H1 (cell line): ENCODE results near the gene SPTBN1. TPM values are rescaled to one million over a fixed set of nuclear protein-coding genes. Genes with fewer than 3 reads are reported as not detected.

ENCODE experiments used
- CTCF ChIA-PET: fragments of 300-600 bp; sonication (Branson Sonifier 250); formaldehyde crosslinking; loops from one replicate; lab custom pipeline; 2021; ENCODE audit not compliant: partially characterized antibody; lab: Charles Lee
- POLR2A ChIA-PET: fragments of 300-600 bp; sonication (Branson Sonifier 250); formaldehyde crosslinking; loops from one replicate; lab custom pipeline; 2021; ENCODE audit warnings: inconsistent platforms; ENCODE audit not compliant: partially characterized antibody; lab: Charles Lee
- DNase-seq, 2 experiments: peaks; one replicate each; pipeline versions ENCODE4 v3.0.0 to v3.0.0-alpha.2; 2010 to 2022; ENCODE audit warnings: low spot score in 2 of 2, low read depth in 1 of 2, mixed read lengths in 1 of 2
- FAIRE-seq: peaks from 2 replicates; lab custom pipeline; 2011; peaks lifted over from hg19 to GRCh38; lab: Jason Lieb, UNC
- H2AFZ ChIP-seq: 2 replicates; pipeline ENCODE4 v1.8.1; 2012; ENCODE audit warnings: low read length, inconsistent platforms
- H2AK5ac ChIP-seq: 2 replicates; pipeline ENCODE4 v1.6.1; 2013; ENCODE audit warnings: low read depth, low read length
- H2BK120ac ChIP-seq: replicated peaks from 2 replicates; pipeline ENCODE3; 2013; ENCODE audit warnings: low read depth, low read length, inconsistent platforms
- H2BK12ac ChIP-seq: 2 replicates; pipeline ENCODE4 v1.6.1; 2013; ENCODE audit warnings: low read depth, low read length
- H2BK15ac ChIP-seq: 2 replicates; pipeline ENCODE4 v1.6.1; 2013; ENCODE audit warnings: low read length
- H2BK20ac ChIP-seq: 2 replicates; pipeline ENCODE4 v1.6.1; 2013; ENCODE audit warnings: low read length
- H2BK5ac ChIP-seq: 2 replicates; pipeline ENCODE4 v1.6.1; 2013; ENCODE audit warnings: low read depth, low read length
- H3K14ac ChIP-seq: 2 replicates; pipeline ENCODE4 v1.6.1; 2013; ENCODE audit warnings: inconsistent platforms; ENCODE audit not compliant: insufficient read length
- H3K18ac ChIP-seq: 2 replicates; pipeline ENCODE4 v1.6.1; 2013; ENCODE audit warnings: low read length; ENCODE audit errors: extremely low read depth
- H3K23ac ChIP-seq: 2 replicates; pipeline ENCODE4 v1.6.1; 2013; ENCODE audit warnings: inconsistent platforms; ENCODE audit not compliant: insufficient read length
- H3K23me2 ChIP-seq: 2 replicates; pipeline ENCODE4 v1.6.1; 2013; ENCODE audit warnings: low read depth, low read length
- H3K27ac ChIP-seq: 2 replicates; pipeline ENCODE4 v1.6.1; 2011; ENCODE audit warnings: low read depth, low read length, inconsistent platforms
- H3K27me3 ChIP-seq, 4 experiments: replicated peaks in 1 of 4; 1 replicate in 1 of 4; 2 replicates in 3 of 4; pipeline versions ENCODE4 v1.6.1 to v1.8.1; 2011 to 2013; ENCODE audit warnings: low read length in 3 of 4, mild to moderate bottlenecking in 3 of 4, inconsistent platforms in 2 of 4, mixed read lengths in 2 of 4, moderate library complexity in 1 of 4; ENCODE audit not compliant: control insufficient read depth in 3 of 4, insufficient read depth in 3 of 4; ENCODE audit errors: extremely low read depth in 1 of 4
- H3K36me3 ChIP-seq, 4 experiments: 2 replicates each; pipeline versions ENCODE4 v1.6.1 to v1.8.1; 2011 to 2013; ENCODE audit warnings: mild to moderate bottlenecking in 4 of 4, low read length in 3 of 4, moderate library complexity in 2 of 4, control low read depth in 1 of 4, inconsistent platforms in 1 of 4; ENCODE audit not compliant: insufficient read depth in 4 of 4, control insufficient read depth in 2 of 4
- H3K4ac ChIP-seq: replicated peaks from 2 replicates; pipeline ENCODE3; 2013; ENCODE audit warnings: low read length, low read depth, mixed read lengths, inconsistent platforms; ENCODE audit not compliant: insufficient read length
- H3K4me1 ChIP-seq, 4 experiments: replicated peaks in 1 of 4; 1 replicate in 1 of 4; 2 replicates in 3 of 4; pipeline versions ENCODE4 v1.6.1 to v1.8.1; 2011 to 2013; ENCODE audit warnings: low read length in 3 of 4, inconsistent platforms in 2 of 4, mixed read lengths in 1 of 4; ENCODE audit not compliant: insufficient read depth in 4 of 4, control insufficient read depth in 3 of 4
- H3K4me2 ChIP-seq, 2 experiments: 2 replicates each; pipeline versions ENCODE4 v1.6.1 to v1.8.1; 2011 to 2013; ENCODE audit warnings: low read depth in 2 of 2, low read length in 2 of 2, control low read depth in 1 of 2, inconsistent platforms in 1 of 2, mild to moderate bottlenecking in 1 of 2; ENCODE audit not compliant: insufficient read depth in 1 of 2
- H3K4me3 ChIP-seq, 4 experiments: fragments of 200-600, 300-600 bp in 1 of 4; sonication (generic), shearing (Covaris generic), sonication (Bioruptor Twin) in 1 of 4; 2 replicates each; pipeline versions ENCODE4 v1.5.1 to v1.8.1; 2011 to 2016; ENCODE audit warnings: low read length in 4 of 4, low read depth in 3 of 4, control low read depth in 2 of 4, inconsistent platforms in 2 of 4, mild to moderate bottlenecking in 2 of 4, mixed read lengths in 1 of 4, moderate library complexity in 1 of 4; ENCODE audit not compliant: insufficient read depth in 2 of 4; ENCODE audit errors: extremely low read depth in 1 of 4
- H3K56ac ChIP-seq: replicated peaks from 2 replicates; pipeline ENCODE3; 2013; ENCODE audit warnings: low read depth, mild to moderate bottlenecking, mixed read lengths, low read length, inconsistent platforms; ENCODE audit not compliant: insufficient read length
- H3K79me1 ChIP-seq: 2 replicates; pipeline ENCODE4 v1.6.1; 2013; ENCODE audit warnings: low read depth, low read length, control low read depth
- H3K79me2 ChIP-seq, 2 experiments: 2 replicates each; pipeline versions ENCODE4 v1.6.1 to v1.8.1; 2012 to 2013; ENCODE audit warnings: low read length in 2 of 2, mild to moderate bottlenecking in 2 of 2, inconsistent platforms in 1 of 2; ENCODE audit not compliant: insufficient read depth in 2 of 2, control insufficient read depth in 1 of 2
- H3K9ac ChIP-seq, 4 experiments: replicated peaks in 1 of 4; 1 replicate in 1 of 4; 2 replicates in 3 of 4; pipeline versions ENCODE4 v1.6.1 to v1.8.1; 2011 to 2013; ENCODE audit warnings: low read depth in 3 of 4, low read length in 3 of 4, control low read depth in 2 of 4, mild to moderate bottlenecking in 2 of 4, moderate library complexity in 2 of 4, inconsistent platforms in 1 of 4; ENCODE audit errors: extremely low read depth in 1 of 4
- H3K9me3 ChIP-seq, 2 experiments: 2 replicates each; pipeline versions ENCODE4 v1.6.1 to v1.8.1; 2012 to 2013; ENCODE audit warnings: mild to moderate bottlenecking in 2 of 2, moderate library complexity in 2 of 2, control low read depth in 1 of 2, inconsistent platforms in 1 of 2, low read depth in 1 of 2, low read length in 1 of 2, mixed read lengths in 1 of 2; ENCODE audit not compliant: insufficient read depth in 2 of 2
- H4K20me1 ChIP-seq, 2 experiments: replicated peaks in 1 of 2; 2 replicates each; pipeline versions ENCODE3 to v1.8.1; 2011 to 2013; ENCODE audit warnings: inconsistent platforms in 2 of 2, low read length in 2 of 2, mild to moderate bottlenecking in 1 of 2; ENCODE audit not compliant: insufficient read depth in 2 of 2, control insufficient read depth in 1 of 2
- H4K5ac ChIP-seq: 2 replicates; pipeline ENCODE4 v1.6.1; 2013; ENCODE audit warnings: low read length, low read depth, mixed read lengths, inconsistent platforms; ENCODE audit not compliant: insufficient read length
- H4K8ac ChIP-seq: 2 replicates; pipeline ENCODE4 v1.8.0; 2013; ENCODE audit warnings: mild to moderate bottlenecking, moderate library complexity, low read length, inconsistent platforms; ENCODE audit not compliant: insufficient read depth; ENCODE audit errors: extremely low read depth
- H4K91ac ChIP-seq: replicated peaks from 2 replicates; pipeline ENCODE3; 2013; ENCODE audit warnings: low read length, mixed read lengths, inconsistent platforms; ENCODE audit not compliant: insufficient read length
- CEBPB ChIP-seq: IDR thresholded peaks from 2 replicates; pipeline ENCODE4 v1.6.1; 2012; ENCODE audit warnings: low read depth, low read length
- CHD2 ChIP-seq: IDR thresholded peaks from 2 replicates; pipeline ENCODE4 v1.6.1; 2012; ENCODE audit warnings: low read length, improper control_type of control experiment
- EZH2 ChIP-seq: fragments of 200-600 bp; sonication (generic); IDR thresholded peaks from 2 replicates; pipeline ENCODE4 v1.7.1; 2012; ENCODE audit warnings: low read depth, mild to moderate bottlenecking, moderate library complexity, low read length, inconsistent platforms; ENCODE audit not compliant: severe bottlenecking
- GABPA ChIP-seq: IDR thresholded peaks from 2 replicates; pipeline ENCODE4 v1.6.1; 2011; ENCODE audit warnings: mild to moderate bottlenecking, low read length, moderate library complexity, borderline replicate concordance; ENCODE audit not compliant: insufficient read depth
- HDAC2 ChIP-seq, 2 experiments: fragments of 300-600 bp in 1 of 2; sonication (generic) in 1 of 2; IDR thresholded peaks; 2 replicates each; pipeline ENCODE4 v1.6.1; 2011 to 2012; ENCODE audit warnings: low read depth in 2 of 2, low read length in 2 of 2, mild to moderate bottlenecking in 2 of 2, moderate library complexity in 2 of 2, borderline replicate concordance in 1 of 2, inconsistent platforms in 1 of 2
- KDM4A ChIP-seq: IDR thresholded peaks from one replicate; pipeline ENCODE4 v1.7.1; 2012; ENCODE audit warnings: low read depth, mild to moderate bottlenecking, moderate library complexity, low read length, inconsistent platforms; ENCODE audit not compliant: severe bottlenecking
- NANOG ChIP-seq: IDR thresholded peaks from 2 replicates; pipeline ENCODE4 v1.6.1; 2011; ENCODE audit warnings: low read length, low read depth, mild to moderate bottlenecking, inconsistent platforms; ENCODE audit not compliant: insufficient read depth, poor library complexity, severe bottlenecking
- POLR2AphosphoS5 ChIP-seq: IDR thresholded peaks from 2 replicates; pipeline ENCODE4 v1.6.1; 2011; ENCODE audit warnings: low read depth, low read length
- RAD21 ChIP-seq, 2 experiments: IDR thresholded peaks in 1 of 2; conservative IDR thresholded peaks in 1 of 2; 2 replicates each; pipeline ENCODE4 v1.6.1; 2011; ENCODE audit warnings: low read depth in 2 of 2, low read length in 2 of 2, improper control_type of control experiment in 1 of 2, inconsistent platforms in 1 of 2, mild to moderate bottlenecking in 1 of 2, moderate library complexity in 1 of 2
- RNF2 ChIP-seq: fragments of 200-900, 300-1000 bp; sonication (generic); IDR thresholded peaks from 2 replicates; pipeline ENCODE4 v1.7.1; 2016; ENCODE audit warnings: borderline replicate concordance, low read depth, mild to moderate bottlenecking, antibody characterized with exemption, low read length; ENCODE audit not compliant: poor library complexity, severe bottlenecking; ENCODE audit errors: missing control alignments
- TEAD4 ChIP-seq: IDR thresholded peaks from 2 replicates; pipeline ENCODE4 v1.6.1; 2012; ENCODE audit warnings: low read depth, low read length, inconsistent platforms, mixed read lengths
- ZNF274 ChIP-seq: IDR thresholded peaks from 2 replicates; pipeline ENCODE4 v1.7.0; 2012; ENCODE audit warnings: low read length, borderline replicate concordance; ENCODE audit errors: extremely low read depth
- WGBS, 2 experiments: shearing (Covaris generic) in 1 of 2; methylation state at CpG; one replicate each; pipeline versions ENCODE4 v1.1.6 to v1.1.7; 2013 to 2015; ENCODE audit warnings: low lambda C conversion rate in 2 of 2, mixed read lengths in 2 of 2, inconsistent platforms in 1 of 2, low coverage in 1 of 2, missing lambda C conversion rate in 1 of 2; ENCODE audit not compliant: insufficient replicate concordance in 2 of 2, insufficient coverage in 1 of 2, insufficient read length in 1 of 2; ENCODE audit errors: extremely low coverage in 1 of 2, missing lambda C conversion rate in 1 of 2; 5-methylcytosine and 5-hydroxymethylcytosine counted together
- polyA plus RNA-seq, 7 experiments: library from polyadenylated mRNA; depleted of rRNA in 3 of 7; stranded (reverse) in 5 of 7; unstranded in 2 of 7; fragments of >200 nt in 5 of 7; fragments of 200-250 nt in 2 of 7; gene quantifications; 1 replicate in 5 of 7; 2 replicates in 1 of 7; 4 replicates in 1 of 7; pipeline versions ENCODE4 v1.2.1 to v1.2.3, GENCODE V29; 2011 to 2013; ENCODE audit warnings: missing spikeins in 2 of 7, mixed read lengths in 2 of 7
- total RNA-seq: library from RNA; stranded (reverse); fragmentation: NEBNext Ultra II Directional; extraction: Animal tissue kit (Norgen Biotek cat#: 25700); gene quantifications from 2 replicates; pipeline ENCODE4 v1.2.1, GENCODE V29; 2021

SPTBN1 gene
- total and polyA plus RNA-seq, 2 of the 8 experiments (the other 6 are each of a cell fraction or from before 2014, with no cell fraction given) = 31.8 to 180 TPM

DNA sequence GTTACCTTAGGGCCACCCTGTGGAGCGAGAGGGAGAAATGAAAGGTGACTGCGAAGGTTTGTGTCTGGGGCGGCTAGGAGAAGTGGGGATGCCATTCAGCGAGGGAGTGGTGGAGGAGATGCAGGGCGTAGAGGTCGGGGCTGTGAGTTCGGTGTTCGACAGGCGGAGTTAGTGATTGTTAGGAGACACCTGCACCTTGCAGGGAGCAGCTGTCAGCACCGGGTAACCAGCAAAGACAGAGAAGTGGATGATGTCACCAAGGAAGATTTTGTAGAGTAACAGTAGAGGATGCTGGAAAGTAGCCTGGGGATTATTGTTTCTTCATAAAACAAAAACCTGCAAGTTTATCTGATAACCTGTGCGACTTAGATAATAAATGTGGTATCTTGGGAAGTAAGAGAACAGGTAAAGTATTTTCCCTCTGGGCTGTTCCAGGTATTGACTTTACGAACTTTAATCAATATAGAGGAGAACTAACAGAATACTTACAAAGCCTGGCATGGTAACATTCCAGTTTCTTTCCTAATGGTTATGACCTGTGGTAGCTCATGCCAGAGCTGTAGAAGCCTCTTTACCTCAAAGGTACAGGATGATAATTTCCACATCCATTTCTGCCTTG is 63.8 kb downstream of the SPTBN1 start:
- H3K79me2 ChIP-seq = no peaks in the 10 kb centered on the region; a peak in 2 of 4 replicates
- no peaks in the 10 kb centered on the region for H4K20me1 ChIP-seq
- no peak for DNase-seq
- no peak overlapping the region for H2AFZ ChIP-seq
- WGBS, 2 experiments = 83% methylated on average over 12 of the region's 12 CpGs; no CpG with 5 or more reads in 1 of the 2 experiments
- no peak overlapping the region for H4K91ac ChIP-seq
- H3K23ac ChIP-seq = no peak overlapping the region
- H3K4ac ChIP-seq = no peak overlapping the region
- no peak overlapping the region for H4K5ac ChIP-seq
- no peak overlapping the region for H3K4me3 ChIP-seq
- no peak overlapping the region for H2BK12ac ChIP-seq
- H3K18ac ChIP-seq = no peak overlapping the region
- H3K4me1 ChIP-seq = peaks cover 0 to 6% (median 3%) of the 10 kb centered on the region in 4 experiments; a peak in 5 of 7 replicates
- no peaks in the 10 kb centered on the region for H3K9me3 ChIP-seq
- ChIA-PET POLR2A (no interaction called here), CTCF (interaction anchor here (0.8 to 3.0 kb wide), 6 partner anchors 9 to 185 kb away, joined by 3 to 9 read pairs (median 6); no protein-coding TSS in a partner anchor)
- H3K56ac ChIP-seq = no peak overlapping the region
- H2AK5ac ChIP-seq = no peak overlapping the region
- no peaks in the 10 kb centered on the region; the same call in 1 of the 2 replicates for H3K23me2 ChIP-seq
- no peak overlapping the region for H3K9ac ChIP-seq
- no peak overlapping the region for H3K14ac ChIP-seq
- H2BK120ac ChIP-seq = no peak overlapping the region
- no peaks in the 10 kb centered on the region for H3K36me3 ChIP-seq
- H2BK5ac ChIP-seq = no peak overlapping the region
- H3K79me1 ChIP-seq = no peaks in the 10 kb centered on the region; the same call in none of the 2 replicates
- no peak overlapping the region for H2BK20ac ChIP-seq
- no peak overlapping the region for H3K4me2 ChIP-seq
- no peak overlapping the region for H4K8ac ChIP-seq
- no peak for FAIRE-seq
- H3K27me3 ChIP-seq = no peaks in the 10 kb centered on the region
- H3K27ac ChIP-seq = no peak overlapping the region
- no peak overlapping the region for H2BK15ac ChIP-seq
- TF ChIP-seq EZH2 = no peak
- TF ChIP-seq CEBPB = no peak
- no peak for TF ChIP-seq GABPA
- no peak for TF ChIP-seq TEAD4
- no peak for TF ChIP-seq CHD2
- no peak for TF ChIP-seq HDAC2 (IDR thresholded peaks at IDR 0.05; ENCODE audit: borderline replicate concordance in 1 of 2, low read depth in 2 of 2, low read length in 2 of 2)
- TF ChIP-seq KDM4A = no peak
- TF ChIP-seq RNF2 = no peak
- TF ChIP-seq ZNF274 = no peak
- TF ChIP-seq NANOG = no peak
- TF ChIP-seq RAD21 (IDR thresholded peaks at IDR 0.05 in 1 of 2, conservative IDR thresholded peaks at IDR 0.05 in 1 of 2; ENCODE audit: low read depth in 2 of 2, low read length in 2 of 2) = no peak
- no peak for TF ChIP-seq POLR2AphosphoS5
